Heart left ventricle (tissue), 16 donors: Measurements from ENCODE around the gene CTAGE9. TPM values are rescaled to one million over a fixed set of nuclear protein-coding genes. Genes with fewer than 3 reads are reported as not detected.
"Not testable (repeated sequence)": the region's sequence is repeated elsewhere in the genome, so short reads cannot be mapped to it uniquely, and the experiment has no call there.

Source experiments
- ATAC-seq, 4 donors: fragments of 200-7000 bp; cut with Tn5 transposase; one replicate each; pipeline ENCODE4 v1.9.1; 2020 to 2022; ENCODE audit warnings: moderate library complexity in 4 of 4, mild to moderate bottlenecking in 3 of 4, moderate number of reproducible peaks in 1 of 4
- DNase-seq, 5 donors: peaks; one replicate each; pipeline ENCODE4 v3.0.0-alpha.2; 2020
- H3K27ac ChIP-seq, 12 donors: fragments of 200-600 bp; sonication (generic) in 4 of 12; one replicate each; pipeline versions ENCODE4 v1.5.0 to v1.8.0; 2016 to 2022; ENCODE audit warnings: mild to moderate bottlenecking in 2 of 12
- H3K27me3 ChIP-seq, 9 donors: fragments of 200-600 bp; sonication (generic) in 2 of 9; one replicate each; pipeline versions ENCODE4 v1.5.1 to v1.8.0; 2016 to 2022; ENCODE audit warnings: mild to moderate bottlenecking in 3 of 9
- H3K36me3 ChIP-seq, 9 donors: fragments of 200-600 bp; sonication (generic) in 2 of 9; one replicate each; pipeline versions ENCODE4 v1.5.0 to v1.8.0; 2018 to 2022; ENCODE audit warnings: mild to moderate bottlenecking in 2 of 9
- H3K4me1 ChIP-seq, 12 donors: fragments of 200-600 bp; sonication (generic) in 4 of 12; one replicate each; pipeline versions ENCODE4 v1.5.0 to v1.8.0; 2016 to 2022; ENCODE audit warnings: mild to moderate bottlenecking in 3 of 12
- H3K4me3 ChIP-seq, 12 donors: fragments of 200-600 bp; sonication (generic) in 4 of 12; one replicate each; pipeline versions ENCODE4 v1.5.0 to v1.8.0; 2017 to 2022; ENCODE audit warnings: mild to moderate bottlenecking in 9 of 12, moderate library complexity in 4 of 12
- H3K9me3 ChIP-seq, 12 donors: fragments of 200-600 bp; sonication (generic) in 4 of 12; one replicate each; pipeline versions ENCODE4 v1.5.0 to v1.8.0; 2016 to 2022; ENCODE audit warnings: mild to moderate bottlenecking in 1 of 12
- CTCF ChIP-seq, 12 donors: fragments of 200-600 bp; sonication (generic) in 4 of 12; IDR thresholded peaks; one replicate each; pipeline versions ENCODE4 v1.5.0 to v1.8.0; 2018 to 2022; ENCODE audit warnings: antibody characterized with exemption in 12 of 12, mild to moderate bottlenecking in 5 of 12
- POLR2A ChIP-seq, 2 donors: fragments of 450-650 bp; IDR thresholded peaks; one replicate each; pipeline ENCODE4 v1.6.1; 2017; ENCODE audit warnings: antibody characterized with exemption in 2 of 2, mild to moderate bottlenecking in 2 of 2, moderate library complexity in 2 of 2
- WGBS, 4 donors: extraction: QIAGEN DNeasy Blood & Tissue Kit in 2 of 4; methylation state at CpG; one replicate each; pipeline versions ENCODE4 v1.1.5 to v1.1.7; 2013 to 2018; 5-methylcytosine and 5-hydroxymethylcytosine counted together
- intact Hi-C, 10 donors: fragments of 100-400 bp; cut with DNase I; formaldehyde crosslinking; loops; one replicate each; pipeline versions ENCODE4 v1.11.1 to v1.14.2; 2022
- long read RNA-seq, 3 donors: library from polyadenylated mRNA; unstranded; transcript quantifications; one replicate each; pipeline ENCODE4 v2.0.0, GENCODE V29; 2020 to 2021
- polyA plus RNA-seq, 2 donors: library from polyadenylated mRNA; stranded (reverse); fragments of 200-250 nt; gene quantifications; one replicate each; pipeline ENCODE4 v1.2.3, GENCODE V29; 2013
- total RNA-seq, 9 donors: library from RNA; depleted of rRNA in 2 of 9; stranded (reverse); fragments of >200 nt in 2 of 9; fragmentation: NEBNext Ultra II Directional in 3 of 9; extraction: Animal tissue kit (Norgen Biotek cat#: 25700) in 3 of 9; gene quantifications; one replicate each; pipeline versions ENCODE4 v1.1.0 to v1.2.4, GENCODE V29; 2016 to 2023
- donor health status: ischemic (EF 13 %, LVEDD 7.1; RV severe dilation, severe dysfunction).
- donor health status: healthy with polysubstance abuse.
- donor health status: DM: no; HTN: yes; CAD: no.
- donor health status: DM: no; HTN: no; CAD: no.
- donor health status: ischemic (EF 25% LVEDD 6.9; RV normal size, moderate dysfunction).
- donor health status: ischemic (EF 25% LVEDD 5.7; RV mildly dilated, moderate dysfunction).
- donor health status: healthy.
- donor health status: DM: yes; HTN: yes; CAD: no.
- donor health status: ischemic (EF 35%, LVEDD 5.7; RV mildly dilated, moderate dysfunction).
- donor health status: nonischemic (EF 11% LVEDD 7.7; RV severe dilation, severe dysfunction).
- donor health status: DM: yes; HTN: yes; CAD: no.
- donor health status: PGD.
- donor health status: ischemic (EF 29% LVEDD 5.4; RV normal size, mild dysfunction).
- donor health status: nonischemic (EF 23%, LVEDD 6.1; RV moderate dilation, normal function).

CTAGE9 gene, protein sequence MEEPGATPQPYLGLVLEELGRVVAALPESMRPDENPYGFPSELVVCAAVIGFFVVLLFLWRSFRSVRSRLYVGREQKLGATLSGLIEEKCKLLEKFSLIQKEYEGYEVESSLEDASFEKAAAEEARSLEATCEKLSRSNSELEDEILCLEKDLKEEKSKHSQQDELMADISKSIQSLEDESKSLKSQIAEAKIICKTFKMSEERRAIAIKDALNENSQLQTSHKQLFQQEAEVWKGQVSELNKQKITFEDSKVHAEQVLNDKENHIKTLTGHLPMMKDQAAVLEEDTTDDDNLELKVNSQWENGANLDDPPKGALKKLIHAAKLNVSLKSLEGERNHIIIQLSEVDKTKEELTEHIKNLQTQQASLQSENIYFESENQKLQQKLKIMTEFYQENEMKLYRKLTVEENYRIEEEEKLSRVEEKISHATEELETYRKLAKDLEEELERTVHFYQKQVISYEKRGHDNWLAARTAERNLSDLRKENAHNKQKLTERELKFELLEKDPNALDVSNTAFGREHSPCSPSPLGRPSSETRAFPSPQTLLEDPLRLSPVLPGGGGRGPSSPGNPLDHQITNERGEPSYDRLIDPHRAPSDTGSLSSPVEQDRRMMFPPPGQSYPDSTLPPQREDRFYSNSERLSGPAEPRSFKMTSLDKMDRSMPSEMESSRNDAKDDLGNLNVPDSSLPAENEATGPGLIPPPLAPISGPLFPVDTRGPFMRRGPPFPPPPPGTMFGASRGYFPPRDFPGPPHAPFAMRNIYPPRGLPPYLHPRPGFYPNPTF
- not detected for total RNA-seq
- polyA plus RNA-seq, result not detected
- long read RNA-seq, donor 1, result 0 reads
- long read RNA-seq, donor 2, result 0 reads
- long read RNA-seq, donor 3, result 0 reads

DNA sequence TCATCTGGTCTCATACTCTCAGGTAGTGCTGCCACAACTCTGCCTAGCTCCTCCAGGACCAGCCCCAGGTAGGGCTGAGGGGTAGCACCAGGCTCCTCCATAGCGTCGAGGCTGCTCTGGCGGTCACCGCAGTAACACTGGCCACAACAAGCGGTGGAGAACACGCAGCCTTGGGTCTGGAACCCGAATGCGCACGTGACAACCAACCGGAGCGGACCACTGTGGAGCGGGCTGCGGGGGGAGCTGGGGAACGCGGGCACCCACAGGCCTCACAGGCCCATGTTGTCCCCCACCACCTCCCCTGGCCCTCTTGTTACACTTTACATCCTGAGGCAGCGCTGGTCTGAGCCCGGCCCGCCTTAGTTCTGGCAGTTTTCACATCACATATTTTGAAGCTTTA lies at the start of gene CTAGE9:
Gene CTAGE9 (minus strand): TSS at position 101 of the 400 bp plus-strand sequence. CDS start 0 bp downstream, at position 101.
- H3K9me3 ChIP-seq, H3K27ac ChIP-seq, H3K4me3 ChIP-seq, ATAC-seq, H3K27me3 ChIP-seq, intact Hi-C loops, H3K4me1 ChIP-seq, DNase-seq, H3K36me3 ChIP-seq: not testable (repeated sequence)
- WGBS, 4 donors, result 85 to 94% (median 93%) methylated on average over 7 to 8 of the region's 18 CpGs

DNA sequence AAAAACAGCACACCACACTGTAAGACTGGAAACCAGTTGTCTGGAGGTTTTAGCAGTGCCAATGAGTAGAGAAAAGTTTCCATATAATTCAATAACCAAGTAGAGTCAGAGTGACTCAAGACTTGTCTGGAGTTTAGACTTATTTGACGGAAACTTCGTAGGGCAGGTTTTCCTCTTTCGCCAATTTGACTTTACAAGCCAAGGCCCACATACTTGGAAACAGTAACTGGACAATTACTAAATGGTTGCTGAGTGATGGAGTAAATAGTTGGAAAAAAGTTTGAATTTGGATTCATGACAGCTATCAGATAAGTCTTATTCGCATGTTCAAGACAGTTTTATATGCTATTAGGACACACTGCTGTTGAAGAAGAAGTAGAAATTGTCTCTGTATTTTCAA lies 48.1 kb upstream of the CTAGE9 start:
- intact Hi-C loops, result no loop called here
- TF ChIP-seq POLR2A (IDR thresholded peaks at IDR 0.05) (no peak), CTCF (IDR thresholded peaks at IDR 0.05) (no peak)
- ATAC-seq, result peak in 1 of 4 donors; percentile 36

GRCh38 chr6:131756039-131756438 lies 45.2 kb upstream of the CTAGE9 start:
- Histone ChIP-seq H3K27ac (peak overlapping the region in 1 of 12 donors; percentile 33), H3K36me3 (no peaks in the 10 kb centered on the region), H3K4me3 (no peak overlapping the region), H3K9me3 (no peaks in the 10 kb centered on the region), H3K4me1 (peaks cover 0 to 6% (median 0%) of the 10 kb centered on the region in 12 donors), H3K27me3 (peaks cover 0 to 3% (median 0%) of the 10 kb centered on the region in 9 donors)
- intact Hi-C loops, result no loop called here
- DNase-seq (no peak), ATAC-seq (no peak)
- WGBS, 4 donors, result 85 to 95% (median 90%) methylated on average over 2 of the region's 2 CpGs
- TF ChIP-seq POLR2A (IDR thresholded peaks at IDR 0.05) (no peak), CTCF (IDR thresholded peaks at IDR 0.05) (no peak)

More for the DNA sequence above, 48.1 kb upstream of the CTAGE9 start:
- H3K27ac ChIP-seq, result no peak overlapping the region
- no peak overlapping the region for H3K4me3 ChIP-seq
- WGBS, 4 donors, result 81 to 87% (median 83%) methylated on average over 4 of the region's 4 CpGs
- H3K9me3 ChIP-seq, result no peaks in the 10 kb centered on the region
- peaks cover 0 to 3% (median 0%) of the 10 kb centered on the region in 9 donors for H3K27me3 ChIP-seq
- H3K4me1 ChIP-seq, result peaks cover 0 to 6% (median 0%) of the 10 kb centered on the region in 12 donors
- no peaks in the 10 kb centered on the region for H3K36me3 ChIP-seq
- no peak for DNase-seq

DNA sequence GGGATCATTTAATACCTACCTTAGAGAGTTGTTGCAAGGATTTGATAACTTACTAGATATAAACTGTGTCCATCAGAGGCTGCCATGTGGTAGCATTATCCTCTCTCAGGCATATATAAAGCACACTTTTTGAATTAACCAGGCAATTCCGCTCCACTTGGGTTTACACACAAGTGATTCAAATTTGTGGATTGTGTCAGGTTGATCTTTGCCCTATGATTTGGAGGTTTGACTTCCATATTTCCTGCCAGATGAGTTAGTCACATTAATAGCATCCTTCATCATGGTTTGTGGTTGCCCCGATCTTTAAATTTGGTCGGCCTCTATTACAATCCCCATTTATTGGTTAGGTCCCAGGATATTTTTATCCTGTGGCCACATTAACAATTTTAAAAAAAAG lies 44.8 kb upstream of the CTAGE9 start:
- peaks cover 0 to 6% (median 0%) of the 10 kb centered on the region in 12 donors for H3K4me1 ChIP-seq
- WGBS, 4 donors, result 90 to 98% (median 95%) methylated on average over 3 of the region's 3 CpGs
- no peaks in the 10 kb centered on the region for H3K9me3 ChIP-seq
- TF ChIP-seq CTCF (IDR thresholded peaks at IDR 0.05) (no peak), POLR2A (IDR thresholded peaks at IDR 0.05) (no peak)
- H3K27me3 ChIP-seq, result peaks cover 0 to 3% (median 0%) of the 10 kb centered on the region in 9 donors
- H3K36me3 ChIP-seq, result no peaks in the 10 kb centered on the region
- no peak overlapping the region for H3K4me3 ChIP-seq
- H3K27ac ChIP-seq, result peak overlapping the region in 5 of 12 donors; percentile 26 to 60 (median 39)
- intact Hi-C loops, result no loop called here
- ATAC-seq (no peak), DNase-seq (no peak)
